ENCODE data around the gene OOSP2.
"Not testable (repeated sequence)": the region's sequence is repeated elsewhere in the genome, so short reads cannot be mapped to it uniquely, and the experiment has no call there.

Gene OOSP2

DNA sequence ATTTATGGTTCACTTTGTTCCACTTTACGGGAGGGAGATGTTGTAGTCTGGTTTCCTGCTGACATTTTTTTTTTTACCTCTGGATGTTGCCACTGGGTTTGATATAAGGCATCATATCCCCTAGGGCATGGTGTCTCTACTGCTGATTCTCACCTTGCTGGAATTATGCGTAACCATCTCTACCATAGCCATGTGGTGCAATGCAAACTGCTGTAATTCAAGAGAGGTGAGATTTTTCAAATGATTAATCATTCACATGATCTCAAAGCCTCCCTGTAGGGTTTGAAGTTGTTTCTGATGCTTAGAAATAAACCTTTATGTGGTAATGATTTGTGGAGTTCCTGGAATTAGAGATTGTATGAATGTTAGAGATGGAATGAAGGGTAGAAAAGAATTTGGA lies 29.2 kb downstream of the OOSP2 start:
- Histone ChIP-seq H4K20me1 (ENCODE audit: insufficient read depth, low read length, poor library complexity, severe bottlenecking) (no peaks in the 10 kb centered on the region), H3K9me3 (ENCODE audit: insufficient read depth, low read depth, low read length) (no peaks in the 10 kb centered on the region), H3K9me2 (replicated peaks; ENCODE audit: low read depth, low read length) (no peaks in the 10 kb centered on the region), H3K79me2 (ENCODE audit: insufficient read depth, low read length) (no peaks in the 10 kb centered on the region), H3K36me3 (ENCODE audit: insufficient read depth, low read length) (no peaks in the 10 kb centered on the region), H3K27me3 (ENCODE audit: insufficient read depth, low read length, poor library complexity, severe bottlenecking) (no peaks in the 10 kb centered on the region), H2AFZ (ENCODE audit: low read length) (no peak overlapping the region), H3K4me3 (ENCODE audit: low read length, poor library complexity, severe bottlenecking) (no peak overlapping the region), H3F3A (ENCODE audit: low read depth) (no peaks in the 10 kb centered on the region), H3K4me1 (ENCODE audit: insufficient read depth, low read length, poor library complexity, severe bottlenecking) (no peaks in the 10 kb centered on the region), H3K4me2 (ENCODE audit: low read depth, low read length, poor library complexity, severe bottlenecking) (no peak overlapping the region), H3K9ac (ENCODE audit: low read depth, low read length, poor library complexity, severe bottlenecking) (no peak overlapping the region)
- TF ChIP-seq CTCF (conservative IDR thresholded peaks at IDR 0.05; ENCODE audit: low read length) (no peak), EZH2phosphoT487 (IDR thresholded peaks at IDR 0.05; ENCODE audit: borderline replicate concordance) (no peak)

DNA sequence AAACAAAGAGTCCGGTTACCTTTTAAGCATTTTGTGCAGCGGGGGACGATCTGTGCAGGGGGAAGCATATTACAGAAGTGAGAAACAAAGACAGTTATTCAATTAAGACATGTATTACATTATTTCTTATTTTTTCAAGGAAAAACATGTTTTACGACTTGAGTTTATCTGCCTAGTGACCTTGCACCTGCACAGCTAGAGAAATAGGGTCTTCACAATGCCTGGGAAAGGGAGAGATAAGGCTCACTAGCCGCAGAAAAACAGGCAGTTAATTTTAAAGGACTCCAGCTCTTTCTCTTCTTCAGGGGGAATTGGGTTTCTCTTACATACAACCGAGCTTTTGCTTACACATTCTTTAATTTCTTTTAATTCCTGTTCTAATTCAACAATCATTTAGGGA lies 31.4 kb downstream of the OOSP2 start:
- H3K36me3 ChIP-seq (ENCODE audit: insufficient read depth, low read length); H3K4me1 ChIP-seq (ENCODE audit: insufficient read depth, low read length, poor library complexity, severe bottlenecking); H3K27me3 ChIP-seq (ENCODE audit: insufficient read depth, low read length, poor library complexity, severe bottlenecking); H4K20me1 ChIP-seq (ENCODE audit: insufficient read depth, low read length, poor library complexity, severe bottlenecking); H2AFZ ChIP-seq (ENCODE audit: low read length); H3K9me3 ChIP-seq (ENCODE audit: insufficient read depth, low read depth, low read length); H3K4me2 ChIP-seq (ENCODE audit: low read depth, low read length, poor library complexity, severe bottlenecking); H3K9ac ChIP-seq (ENCODE audit: low read depth, low read length, poor library complexity, severe bottlenecking); H3K79me2 ChIP-seq (ENCODE audit: insufficient read depth, low read length); H3K4me3 ChIP-seq (ENCODE audit: low read length, poor library complexity, severe bottlenecking); H3F3A ChIP-seq (ENCODE audit: low read depth); H3K9me2 ChIP-seq (replicated peaks; ENCODE audit: low read depth, low read length): not testable (repeated sequence)

GRCh38 chr11:60077216-60077817 lies 37.1 kb downstream of the OOSP2 start:
- Histone ChIP-seq H2AFZ (ENCODE audit: low read length) (no peak overlapping the region), H3K4me2 (ENCODE audit: low read depth, low read length, poor library complexity, severe bottlenecking) (no peak overlapping the region), H4K20me1 (ENCODE audit: insufficient read depth, low read length, poor library complexity, severe bottlenecking) (no peaks in the 10 kb centered on the region), H3K27me3 (ENCODE audit: insufficient read depth, low read length, poor library complexity, severe bottlenecking) (no peaks in the 10 kb centered on the region), H3K9ac (ENCODE audit: low read depth, low read length, poor library complexity, severe bottlenecking) (no peak overlapping the region), H3K79me2 (ENCODE audit: insufficient read depth, low read length) (no peaks in the 10 kb centered on the region), H3K9me2 (replicated peaks; ENCODE audit: low read depth, low read length) (no peaks in the 10 kb centered on the region), H3K4me3 (ENCODE audit: low read length, poor library complexity, severe bottlenecking) (no peak overlapping the region), H3K9me3 (ENCODE audit: insufficient read depth, low read depth, low read length) (no peaks in the 10 kb centered on the region), H3F3A (ENCODE audit: low read depth) (no peaks in the 10 kb centered on the region), H3K4me1 (ENCODE audit: insufficient read depth, low read length, poor library complexity, severe bottlenecking) (no peaks in the 10 kb centered on the region), H3K36me3 (ENCODE audit: insufficient read depth, low read length) (no peaks in the 10 kb centered on the region)
- no peak for TF ChIP-seq CTCF (conservative IDR thresholded peaks at IDR 0.05; ENCODE audit: low read length)
- no peak for TF ChIP-seq EZH2phosphoT487 (IDR thresholded peaks at IDR 0.05; ENCODE audit: borderline replicate concordance)

DNA sequence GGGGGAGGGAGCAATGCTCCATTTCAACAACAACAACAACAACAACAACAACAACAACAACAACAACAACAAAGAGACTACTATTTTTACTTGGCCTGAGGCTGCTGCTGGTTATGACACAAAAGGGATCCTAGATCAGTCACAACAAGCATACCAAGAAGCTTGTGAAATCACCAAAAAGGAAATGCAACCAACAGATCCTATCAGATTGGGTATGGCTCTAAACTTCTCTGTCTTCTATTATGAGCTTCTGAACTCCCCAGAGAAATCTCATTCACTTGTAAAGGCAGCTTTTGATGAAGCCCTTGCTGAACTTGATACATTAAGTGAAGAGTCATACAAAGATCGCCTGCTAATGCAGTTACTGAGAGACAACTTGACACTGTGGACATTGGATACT lies 37.8 kb downstream of the OOSP2 start:
- Histone ChIP-seq H3K4me1 (ENCODE audit: insufficient read depth, low read length, poor library complexity, severe bottlenecking) (no peaks in the 10 kb centered on the region), H4K20me1 (ENCODE audit: insufficient read depth, low read length, poor library complexity, severe bottlenecking) (no peaks in the 10 kb centered on the region), H3K27me3 (ENCODE audit: insufficient read depth, low read length, poor library complexity, severe bottlenecking) (no peaks in the 10 kb centered on the region), H3K9me3 (ENCODE audit: insufficient read depth, low read depth, low read length) (no peaks in the 10 kb centered on the region), H2AFZ (ENCODE audit: low read length) (no peak overlapping the region), H3K9ac (ENCODE audit: low read depth, low read length, poor library complexity, severe bottlenecking) (no peak overlapping the region), H3K4me2 (ENCODE audit: low read depth, low read length, poor library complexity, severe bottlenecking) (no peak overlapping the region), H3K79me2 (ENCODE audit: insufficient read depth, low read length) (no peaks in the 10 kb centered on the region), H3K9me2 (replicated peaks; ENCODE audit: low read depth, low read length) (no peaks in the 10 kb centered on the region), H3F3A (ENCODE audit: low read depth) (no peaks in the 10 kb centered on the region), H3K4me3 (ENCODE audit: low read length, poor library complexity, severe bottlenecking) (no peak overlapping the region), H3K36me3 (ENCODE audit: insufficient read depth, low read length) (no peaks in the 10 kb centered on the region)
- TF ChIP-seq CTCF (conservative IDR thresholded peaks at IDR 0.05; ENCODE audit: low read length), result no peak
- TF ChIP-seq EZH2phosphoT487 (IDR thresholded peaks at IDR 0.05; ENCODE audit: borderline replicate concordance), result no peak
